NCI-H82 (cell line): ENCODE measurements around the gene IQCK.
"Not testable (repeated sequence)": the region's sequence is repeated elsewhere in the genome, so short reads cannot be mapped to it uniquely, and the experiment has no call there.

Experiments used
- DNase-seq: peaks from one replicate; lab custom pipeline; 2025; lab: John Stamatoyannopoulos, UW

Gene IQCK

GRCh38 chr16:19699472-19699871 is 18.6 kb upstream of the IQCK start:
- no peak for DNase-seq

- DNase-seq = no peak
Measured at GRCh38 chr16:19700319-19700781, 17.7 kb upstream of the IQCK start.

GRCh38 chr16:19701091-19701490 is 17.0 kb upstream of the IQCK start:
- no peak for DNase-seq

- no peak for DNase-seq
Measured at GRCh38 chr16:19703172-19703889, 14.7 kb upstream of the IQCK start.

GRCh38 chr16:19704321-19705145 is 13.5 kb upstream of the IQCK start:
- DNase-seq = no peak

GRCh38 chr16:19705146-19705501 is 12.9 kb upstream of the IQCK start:
- DNase-seq = no peak

- DNase-seq = no peak
Measured at GRCh38 chr16:19705843-19706242, 12.2 kb upstream of the IQCK start.

- DNase-seq = no peak
Measured at GRCh38 chr16:19706846-19707245, 11.2 kb upstream of the IQCK start.

GRCh38 chr16:19707569-19708295 is 10.3 kb upstream of the IQCK start:
- DNase-seq = no peak

- no peak for DNase-seq
Measured at GRCh38 chr16:19708296-19709205, 9.5 kb upstream of the IQCK start.

- no peak for DNase-seq
Measured at GRCh38 chr16:19709381-19710136, 8.5 kb upstream of the IQCK start.

- DNase-seq = no peak
Measured at GRCh38 chr16:19710191-19710908, 7.7 kb upstream of the IQCK start.

- DNase-seq = no peak
Measured at GRCh38 chr16:19710991-19711545, 7.0 kb upstream of the IQCK start.

GRCh38 chr16:19711643-19712042 is 6.4 kb upstream of the IQCK start:
- DNase-seq = no peak

GRCh38 chr16:19712418-19713058 is 5.5 kb upstream of the IQCK start:
- DNase-seq = no peak

- no peak for DNase-seq
Measured at GRCh38 chr16:19713697-19714096, 4.4 kb upstream of the IQCK start.

GRCh38 chr16:19715566-19715965 is 2.5 kb upstream of the IQCK start:
- no peak for DNase-seq

GRCh38 chr16:19716183-19716582 is 1.9 kb upstream of the IQCK start:
- DNase-seq = no peak

- DNase-seq = not testable (repeated sequence)
Measured at GRCh38 chr16:19716728-19717127, 1.3 kb upstream of the IQCK start.
